Right cardiac atrium (tissue), 5 donors: Measurements from ENCODE around the gene CAMKMT. TPM values are rescaled to one million over a fixed set of nuclear protein-coding genes. Genes with fewer than 3 reads are reported as not detected.
"Not testable (repeated sequence)": the region's sequence is repeated elsewhere in the genome, so short reads cannot be mapped to it uniquely, and the experiment has no call there.

Experiments used
- ATAC-seq, 2 donors: fragments of 200-7000 bp; cut with Tn5 transposase; one replicate each; pipeline versions ENCODE4 v1.8.0 to v1.9.1; 2020; ENCODE audit warnings: moderate library complexity in 2 of 2, mild to moderate bottlenecking in 1 of 2
- DNase-seq, 3 donors: peaks; one replicate each; pipeline ENCODE4 v3.0.0-alpha.2; 2020
- H3K27ac ChIP-seq: one replicate; pipeline ENCODE4 v1.5.1; 2013; ENCODE audit warnings: mild to moderate bottlenecking, low read length, control low read depth, moderate library complexity
- H3K27me3 ChIP-seq: one replicate; pipeline ENCODE4 v1.6.1; 2013; ENCODE audit not compliant: control insufficient read depth, insufficient read depth
- H3K4me1 ChIP-seq: one replicate; pipeline ENCODE4 v1.6.1; 2013; ENCODE audit warnings: low read length; ENCODE audit not compliant: control insufficient read depth, insufficient read depth
- H3K4me3 ChIP-seq: one replicate; pipeline ENCODE4 v1.5.1; 2013; ENCODE audit warnings: low read length, control low read depth
- H3K9me3 ChIP-seq: one replicate; pipeline ENCODE4 v1.6.1; 2013; ENCODE audit warnings: low read length; ENCODE audit not compliant: control insufficient read depth
- WGBS: extraction: QIAGEN DNeasy Blood & Tissue Kit; methylation state at CpG from one replicate; pipeline ENCODE4 v1.1.7; 2013; 5-methylcytosine and 5-hydroxymethylcytosine counted together
- intact Hi-C, 4 donors: fragments of 100-400 bp; cut with DNase I; formaldehyde crosslinking; loops; one replicate each; pipeline versions ENCODE4 v1.11.0 to v1.14.0; 2022 to 2023
- polyA plus RNA-seq: library from polyadenylated mRNA; stranded (reverse); fragments of 200-250 nt; gene quantifications from one replicate; pipeline ENCODE4 v1.2.3, GENCODE V29; 2013
- total RNA-seq, 4 donors: library from RNA; stranded (reverse); fragmentation: NEBNext Ultra II Directional; extraction: Animal tissue kit (Norgen Biotek cat#: 25700); gene quantifications; one replicate each; pipeline ENCODE4 v1.2.1, GENCODE V29; 2021
- donor health status: healthy with polysubstance abuse.
- donor health status: DM: no; HTN: yes; CAD: no.
- donor health status: DM: no; HTN: no; CAD: no.
- donor health status: DM: no; HTN: yes; CAD: no; lungs with severe emphysema.
- donor health status: DM: yes; HTN: yes; CAD: no.

The CAMKMT gene
- total and polyA plus RNA-seq, 5 donors = 4.6 to 6.3 (median 5.5) TPM

DNA sequence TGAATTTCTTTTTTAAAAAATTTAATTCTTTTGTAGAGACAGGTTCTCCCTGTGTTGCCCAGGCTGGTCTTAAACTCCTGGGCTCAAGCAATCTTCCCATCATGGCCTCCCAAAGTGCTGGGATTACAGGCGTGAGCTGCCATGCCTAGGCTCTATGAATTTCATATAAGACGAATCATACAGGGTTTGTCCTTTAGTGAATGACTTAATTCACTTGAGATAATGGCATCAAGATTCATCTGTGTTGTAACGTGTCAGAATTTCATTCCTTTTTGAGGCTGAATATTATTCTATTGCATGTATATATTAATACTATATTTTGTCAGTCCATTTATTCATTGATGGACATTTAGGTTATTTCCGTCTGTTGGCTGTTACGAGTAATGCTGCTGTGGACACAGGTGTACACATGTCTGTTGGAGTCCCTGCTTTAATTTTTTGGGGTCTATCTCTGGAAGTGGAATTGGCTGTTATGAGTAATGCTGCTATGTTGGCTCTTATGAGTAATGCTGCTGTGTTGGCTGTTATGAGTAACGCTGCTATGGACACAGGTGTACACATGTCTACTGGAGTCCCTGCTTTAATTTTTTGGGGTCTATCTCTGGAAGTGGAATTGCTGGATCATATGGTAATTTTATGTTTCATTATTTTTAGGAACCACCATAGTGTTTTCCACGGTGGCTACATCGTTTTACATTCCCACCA is 210.6 kb downstream of the CAMKMT start:
- no peak overlapping the region for H3K27ac ChIP-seq
- ATAC-seq (no peak), DNase-seq (no peak)
- no peaks in the 10 kb centered on the region for H3K9me3 ChIP-seq
- intact Hi-C loops = no loop called here
- H3K4me3 ChIP-seq = no peak overlapping the region
- H3K27me3 ChIP-seq = no peaks in the 10 kb centered on the region
- no peaks in the 10 kb centered on the region for H3K4me1 ChIP-seq
- 95% methylated on average over 8 of the region's 8 CpGs for WGBS

DNA sequence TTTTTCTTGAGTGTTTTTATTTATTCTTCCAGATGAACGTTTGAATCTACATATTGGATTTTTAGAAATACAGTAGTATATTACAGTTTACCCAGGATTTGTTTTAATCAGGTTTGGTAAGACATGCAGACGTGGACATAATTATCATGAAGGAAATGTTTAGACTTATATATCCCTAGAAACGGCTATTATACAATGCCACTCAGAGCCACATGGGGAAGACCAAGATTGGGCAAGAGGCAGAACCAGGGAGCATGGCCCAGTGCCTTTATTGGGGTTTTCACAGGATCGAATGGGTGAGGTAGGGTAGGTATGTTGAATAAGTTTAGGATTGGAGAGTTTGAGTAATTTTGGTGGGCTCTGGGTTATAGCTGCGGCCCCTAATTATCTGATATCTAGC is 212.2 kb downstream of the CAMKMT start:
- intact Hi-C loops = no loop called here
- H3K4me1 ChIP-seq = no peaks in the 10 kb centered on the region
- no peak overlapping the region for H3K4me3 ChIP-seq
- DNase-seq (no peak), ATAC-seq (no peak)
- H3K9me3 ChIP-seq = no peaks in the 10 kb centered on the region
- H3K27me3 ChIP-seq = no peaks in the 10 kb centered on the region
- WGBS = 90% methylated on average over 5 of the region's 5 CpGs
- no peak overlapping the region for H3K27ac ChIP-seq

DNA sequence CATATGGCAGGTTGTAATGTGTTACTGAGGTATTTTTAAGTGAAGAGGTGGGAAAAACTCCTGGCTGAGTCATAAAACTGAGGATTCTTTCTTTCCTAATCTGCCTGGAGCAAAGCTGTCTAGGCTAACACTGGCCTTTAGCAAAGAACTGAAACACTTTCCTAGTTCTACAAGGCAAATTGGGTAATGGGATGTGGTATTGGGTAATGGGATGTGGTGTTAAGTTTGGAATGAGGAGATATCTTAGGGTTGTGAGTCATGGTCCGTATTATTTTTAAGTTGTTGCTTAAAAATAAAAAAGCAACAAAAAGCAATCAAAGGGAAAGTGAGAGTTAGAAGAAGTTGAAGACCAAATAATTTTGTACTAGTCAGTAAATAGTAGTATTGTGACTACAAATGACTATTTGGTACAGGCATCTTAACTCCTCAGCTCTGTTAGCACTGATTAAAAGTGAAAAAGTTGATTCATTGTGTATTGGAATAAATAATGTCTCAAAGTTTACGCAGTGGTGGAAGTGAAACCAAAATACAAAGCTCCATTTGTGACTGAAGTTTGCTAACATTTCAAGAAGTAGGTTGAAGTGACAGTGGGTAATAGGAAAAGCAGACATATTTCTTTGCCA is 216.8 kb downstream of the CAMKMT start:
- WGBS = 64% methylated on average over 2 of the region's 2 CpGs
- no peaks in the 10 kb centered on the region for H3K27me3 ChIP-seq
- no peaks in the 10 kb centered on the region for H3K4me1 ChIP-seq
- no peaks in the 10 kb centered on the region for H3K9me3 ChIP-seq
- ATAC-seq = peak; percentile 71 to 76
- no peak overlapping the region for H3K4me3 ChIP-seq
- intact Hi-C loops = no loop called here
- H3K27ac ChIP-seq = no peak overlapping the region
- DNase-seq = no peak

DNA sequence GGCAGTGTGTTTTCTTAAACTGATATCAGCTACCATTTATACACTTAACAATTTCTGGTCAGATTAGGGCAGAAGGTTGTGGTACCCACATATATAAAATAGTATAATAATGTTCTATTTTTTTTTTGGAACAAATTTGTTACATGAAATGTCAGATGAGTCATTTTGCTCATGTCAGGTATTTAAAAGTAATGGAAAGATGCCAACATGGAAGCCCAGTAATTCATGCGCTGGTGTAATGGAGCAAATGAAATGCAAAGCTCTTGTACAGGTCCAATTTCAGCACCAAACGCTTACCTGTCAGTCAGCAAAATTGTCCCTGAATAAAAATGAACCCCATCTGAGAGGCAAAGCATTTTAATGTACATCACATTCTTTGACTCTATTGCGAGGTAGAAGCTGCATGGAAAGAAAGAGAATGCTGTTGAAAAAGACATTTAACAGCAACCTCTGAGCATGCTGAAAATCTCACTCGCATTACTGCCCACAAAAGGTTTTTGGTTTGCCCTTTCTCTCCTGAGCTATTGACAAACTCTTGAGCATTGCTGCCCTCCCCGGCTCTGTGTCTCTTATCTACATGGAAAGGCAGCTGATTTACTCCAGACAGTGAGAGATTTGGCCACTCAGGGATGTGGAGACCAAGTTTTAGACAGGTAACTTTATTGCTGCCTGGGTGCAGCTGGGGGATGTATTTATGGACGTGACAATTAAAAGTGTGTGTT is 217.5 kb downstream of the CAMKMT start:
- no peak for ATAC-seq
- no peak overlapping the region for H3K27ac ChIP-seq
- intact Hi-C loops = no loop called here

DNA sequence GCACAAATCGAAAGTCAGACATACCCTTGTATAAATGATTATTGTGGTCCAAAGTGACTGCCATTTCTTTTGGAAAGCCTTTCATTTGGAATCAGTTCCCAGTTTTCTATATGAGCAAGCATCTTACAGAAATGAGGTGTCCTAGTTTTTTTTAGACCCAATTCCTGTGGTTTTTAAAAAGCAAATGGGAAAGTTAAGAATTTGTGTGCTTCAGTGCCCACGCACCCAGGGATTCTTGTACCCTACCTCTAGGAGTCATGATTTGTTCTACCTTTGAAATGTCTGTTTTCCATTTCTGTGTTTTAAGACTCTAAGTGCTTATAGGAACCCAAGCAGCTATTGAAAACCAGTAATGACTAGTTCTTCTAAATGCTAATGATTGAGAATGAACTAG is 218.1 kb downstream of the CAMKMT start:
- WGBS = 90% methylated on average over 2 of the region's 2 CpGs
- Histone ChIP-seq H3K4me3 (no peak overlapping the region), H3K4me1 (no peaks in the 10 kb centered on the region), H3K27ac (no peak overlapping the region), H3K9me3 (no peaks in the 10 kb centered on the region), H3K27me3 (no peaks in the 10 kb centered on the region)
- no peak for ATAC-seq
- intact Hi-C loops = no loop called here
- DNase-seq = no peak

More for the DNA sequence above, 217.5 kb downstream of the CAMKMT start:
- no peaks in the 10 kb centered on the region for H3K9me3 ChIP-seq
- no peaks in the 10 kb centered on the region for H3K27me3 ChIP-seq
- DNase-seq = no peak
- 70% methylated on average over 6 of the region's 6 CpGs for WGBS
- H3K4me3 ChIP-seq = no peak overlapping the region
- H3K4me1 ChIP-seq = no peaks in the 10 kb centered on the region

DNA sequence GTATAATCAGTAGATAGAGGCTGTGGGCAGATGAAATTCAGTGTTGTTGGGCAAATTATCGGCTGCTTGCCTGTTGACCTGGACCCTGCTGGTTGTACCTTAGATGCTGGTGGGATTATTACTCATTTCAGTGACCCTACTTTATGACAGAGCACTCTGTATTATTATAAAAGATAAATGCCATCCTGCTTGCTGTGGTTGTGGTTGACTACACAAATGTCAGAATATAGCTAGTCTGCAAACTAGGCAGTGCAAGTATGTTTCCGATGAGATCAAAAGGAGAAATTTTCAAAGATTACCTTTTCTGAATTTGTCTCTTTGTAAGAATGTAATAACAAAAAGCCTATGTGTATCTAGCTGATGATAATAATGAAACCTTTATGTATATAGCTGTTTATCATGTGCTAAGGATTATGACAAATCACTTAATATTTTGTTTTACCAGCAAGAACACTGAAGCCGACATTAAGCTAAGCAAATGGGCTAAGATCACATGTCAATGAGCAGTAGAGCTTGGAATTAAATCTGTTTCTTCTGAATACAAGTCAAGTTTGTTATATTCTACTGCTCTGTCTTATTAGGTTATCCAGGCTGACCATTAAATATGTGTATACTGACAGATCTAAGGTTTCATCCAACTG is 219.2 kb downstream of the CAMKMT start:
- Histone ChIP-seq H3K4me1 (no peaks in the 10 kb centered on the region), H3K9me3 (no peaks in the 10 kb centered on the region), H3K27ac (no peak overlapping the region), H3K27me3 (no peaks in the 10 kb centered on the region), H3K4me3 (no peak overlapping the region)
- DNase-seq (no peak), ATAC-seq (no peak)
- intact Hi-C loops = no loop called here
- WGBS = 65% methylated on average over 3 of the region's 3 CpGs

DNA sequence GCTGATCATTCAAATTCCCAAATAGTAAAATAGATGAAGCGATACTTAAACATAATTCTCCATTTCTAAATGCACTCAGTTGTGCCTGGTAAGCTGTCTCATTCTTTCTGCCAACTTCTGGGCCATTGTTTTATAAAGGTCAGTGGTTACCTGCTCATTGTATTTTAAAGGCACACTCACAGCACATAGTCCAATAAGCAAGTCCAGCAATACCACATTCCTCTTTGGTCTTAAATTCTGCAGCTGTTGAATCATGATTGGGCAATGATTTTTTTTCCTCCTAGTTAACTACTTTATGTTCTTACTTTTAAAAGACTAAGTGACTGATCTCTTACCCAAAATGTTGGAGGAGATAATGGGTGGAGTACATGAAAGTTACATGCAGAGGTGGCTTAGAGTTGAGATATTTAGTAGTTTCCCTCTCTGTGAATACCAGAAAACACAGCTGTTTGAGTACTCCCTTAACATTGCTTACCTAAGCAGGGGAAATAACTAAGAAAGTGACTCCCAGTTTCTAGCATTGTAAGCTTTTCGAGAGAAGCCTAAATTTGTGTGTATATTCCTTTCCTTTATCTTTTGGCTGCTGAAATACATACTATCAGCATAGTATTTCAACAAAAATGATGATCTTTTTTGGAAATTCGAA is 220.7 kb downstream of the CAMKMT start:
- H3K9me3 ChIP-seq = no peaks in the 10 kb centered on the region
- intact Hi-C loops = no loop called here
- ATAC-seq (no peak), DNase-seq (no peak)
- no peaks in the 10 kb centered on the region for H3K27me3 ChIP-seq
- no peak overlapping the region for H3K27ac ChIP-seq
- 78% methylated on average over 3 of the region's 3 CpGs for WGBS
- no peaks in the 10 kb centered on the region for H3K4me1 ChIP-seq
- no peak overlapping the region for H3K4me3 ChIP-seq

DNA sequence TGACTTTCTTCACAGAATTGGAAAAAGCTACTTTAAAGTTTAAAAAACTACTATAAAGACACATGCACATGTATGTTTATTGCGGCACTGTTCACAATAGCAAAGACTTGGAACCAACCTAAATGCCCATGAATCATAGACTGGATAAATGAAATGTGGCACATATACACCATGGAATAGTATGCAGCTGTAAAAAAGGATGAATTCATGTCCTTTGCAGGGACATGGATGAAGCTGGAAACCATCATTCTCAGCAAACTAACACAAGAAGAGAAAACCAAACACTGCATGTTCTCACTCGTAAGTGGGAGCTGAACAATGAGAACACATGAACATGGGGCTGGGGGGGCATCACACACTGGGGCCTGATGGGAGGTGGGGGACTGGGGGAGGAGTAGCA is 233.9 kb downstream of the CAMKMT start:
- H3K4me3 ChIP-seq, intact Hi-C loops: not testable (repeated sequence)

DNA sequence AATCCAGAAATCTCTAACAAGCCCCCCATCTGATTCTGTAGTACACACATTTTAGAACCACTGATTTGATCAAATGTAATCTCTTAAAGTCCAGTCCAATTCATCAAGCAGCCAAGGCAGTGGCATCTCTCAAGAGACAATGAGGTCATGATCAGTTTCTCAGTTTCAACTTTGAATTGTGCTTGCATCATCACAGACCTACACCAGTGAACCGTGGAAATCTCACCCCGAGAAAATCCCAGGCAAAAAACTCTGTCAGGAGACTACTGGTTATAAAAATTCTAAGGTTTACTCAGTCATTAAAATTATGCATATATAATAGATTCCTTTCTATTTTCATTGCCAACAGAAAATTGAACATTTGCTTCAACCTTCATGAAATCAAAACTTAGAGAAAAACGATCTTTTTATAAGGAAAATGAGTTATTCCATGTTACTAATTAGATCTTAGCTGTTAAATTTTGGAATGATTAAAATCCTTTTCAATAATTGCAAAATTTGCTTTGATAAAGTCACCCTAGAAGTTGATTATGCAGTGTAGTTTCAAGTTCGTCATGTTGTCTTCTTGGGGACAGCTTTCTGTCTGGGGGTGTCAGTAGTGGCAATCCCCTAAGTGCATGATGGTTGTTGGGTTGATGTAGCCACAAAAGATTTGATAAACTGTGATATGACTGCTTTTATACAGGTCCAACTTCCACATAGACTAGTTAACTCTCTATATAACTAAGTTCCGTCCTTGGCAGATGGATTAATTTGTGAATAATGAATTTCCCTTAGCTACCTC is 235.0 kb downstream of the CAMKMT start:
- no peak overlapping the region for H3K27ac ChIP-seq
- H3K27me3 ChIP-seq = no peaks in the 10 kb centered on the region
- H3K4me1 ChIP-seq = no peaks in the 10 kb centered on the region
- intact Hi-C loops = no loop called here
- WGBS = 71% methylated on average over 5 of the region's 5 CpGs
- no peak overlapping the region for H3K4me3 ChIP-seq
- DNase-seq = no peak
- no peaks in the 10 kb centered on the region for H3K9me3 ChIP-seq
- no peak for ATAC-seq

More for the DNA sequence above, 233.9 kb downstream of the CAMKMT start:
- not testable (repeated sequence) for H3K9me3 ChIP-seq, H3K27me3 ChIP-seq, ATAC-seq, H3K27ac ChIP-seq, H3K4me1 ChIP-seq, DNase-seq
- 97% methylated on average over 2 of the region's 2 CpGs for WGBS

DNA sequence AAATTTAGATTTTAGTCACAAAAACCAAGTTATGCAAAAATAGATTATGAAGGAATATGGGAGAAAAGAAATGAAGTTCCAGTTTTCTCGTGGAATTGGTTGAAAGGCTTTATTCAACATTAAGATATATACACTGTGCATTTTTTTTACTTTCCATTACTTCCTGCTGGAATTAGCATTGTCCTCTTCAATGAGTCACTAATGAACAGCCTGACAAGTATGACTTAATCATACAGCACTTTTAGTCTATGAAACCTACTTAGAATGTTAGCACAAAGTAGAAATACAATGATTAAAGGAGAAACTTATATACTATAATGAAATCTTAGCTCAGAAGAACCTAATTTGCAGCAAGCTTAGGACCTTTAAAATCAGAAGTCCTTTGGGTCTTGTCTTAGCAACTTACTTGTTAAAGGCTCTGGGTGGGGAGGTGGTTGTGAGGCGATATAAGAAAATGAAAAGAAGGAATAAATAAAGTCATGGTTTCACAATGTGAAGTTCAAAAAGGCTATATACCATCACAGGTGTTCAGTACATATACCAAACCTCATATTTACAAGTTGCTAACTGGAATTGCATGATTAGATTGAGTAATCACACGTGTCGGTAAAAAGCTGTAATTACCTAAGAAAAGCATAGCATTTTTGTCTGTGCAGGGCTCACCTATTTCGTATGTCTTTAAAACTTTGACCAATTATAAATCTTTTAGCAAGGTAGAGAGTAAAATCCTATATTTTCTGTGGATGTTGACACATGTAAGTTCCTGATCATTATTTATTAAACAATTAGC is 236.8 kb downstream of the CAMKMT start:
- 71% methylated on average over 5 of the region's 5 CpGs for WGBS

More for the DNA sequence above, 236.8 kb downstream of the CAMKMT start:
- Histone ChIP-seq H3K27ac (no peak overlapping the region), H3K9me3 (no peaks in the 10 kb centered on the region), H3K4me3 (no peak overlapping the region), H3K27me3 (no peaks in the 10 kb centered on the region), H3K4me1 (no peaks in the 10 kb centered on the region)
- ATAC-seq (no peak), DNase-seq (no peak)
- intact Hi-C loops = no loop called here
